ENCODE measurements around the gene GAK. TPM values are rescaled to one million over a fixed set of nuclear protein-coding genes. Genes with fewer than 3 reads are reported as not detected.

The GAK gene
- total RNA-seq, 4 donors from 2014 or later = 50.6 to 1,098 (median 104) TPM

DNA sequence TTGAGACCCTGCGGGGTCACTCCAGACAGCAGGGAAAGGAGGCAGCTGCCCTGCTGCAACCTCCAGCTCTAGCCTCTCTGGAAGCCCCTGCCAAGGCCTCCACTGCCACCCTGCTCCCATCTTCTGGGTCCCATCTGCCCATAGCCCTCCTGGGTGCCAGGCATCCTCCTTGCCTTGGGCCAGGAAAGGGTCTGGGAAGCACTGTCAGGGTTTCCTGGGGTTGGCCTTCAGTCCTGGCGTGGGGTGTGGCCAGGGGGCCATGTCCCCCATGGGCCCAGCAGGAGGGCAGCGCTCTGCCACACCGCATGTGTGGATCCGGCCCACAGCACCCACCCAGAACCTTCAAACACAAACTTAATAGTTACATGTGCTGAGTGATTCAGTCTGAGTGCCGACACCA is 102.8 kb downstream of the GAK start:
- Histone ChIP-seq H3K4me3 (no peak overlapping the region), H3K27ac (no peak overlapping the region), H3K4me1 (peaks cover 0 to 12% of the 10 kb centered on the region in 2 donors), H3K27me3 (peaks cover 17 to 19% of the 10 kb centered on the region in 2 donors), H3K9me3 (peaks cover 0 to 4% of the 10 kb centered on the region in 2 donors), H3K36me3 (no peaks in the 10 kb centered on the region)
- DNase-seq = no peak
- intact Hi-C loops (cut with DNase I; ENCODE audit: low total_unique reads) = no loop called here
- TF ChIP-seq, protein P1, sequence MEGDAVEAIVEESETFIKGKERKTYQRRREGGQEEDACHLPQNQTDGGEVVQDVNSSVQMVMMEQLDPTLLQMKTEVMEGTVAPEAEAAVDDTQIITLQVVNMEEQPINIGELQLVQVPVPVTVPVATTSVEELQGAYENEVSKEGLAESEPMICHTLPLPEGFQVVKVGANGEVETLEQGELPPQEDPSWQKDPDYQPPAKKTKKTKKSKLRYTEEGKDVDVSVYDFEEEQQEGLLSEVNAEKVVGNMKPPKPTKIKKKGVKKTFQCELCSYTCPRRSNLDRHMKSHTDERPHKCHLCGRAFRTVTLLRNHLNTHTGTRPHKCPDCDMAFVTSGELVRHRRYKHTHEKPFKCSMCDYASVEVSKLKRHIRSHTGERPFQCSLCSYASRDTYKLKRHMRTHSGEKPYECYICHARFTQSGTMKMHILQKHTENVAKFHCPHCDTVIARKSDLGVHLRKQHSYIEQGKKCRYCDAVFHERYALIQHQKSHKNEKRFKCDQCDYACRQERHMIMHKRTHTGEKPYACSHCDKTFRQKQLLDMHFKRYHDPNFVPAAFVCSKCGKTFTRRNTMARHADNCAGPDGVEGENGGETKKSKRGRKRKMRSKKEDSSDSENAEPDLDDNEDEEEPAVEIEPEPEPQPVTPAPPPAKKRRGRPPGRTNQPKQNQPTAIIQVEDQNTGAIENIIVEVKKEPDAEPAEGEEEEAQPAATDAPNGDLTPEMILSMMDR (IDR thresholded peaks at IDR 0.05) = no peak
- TF ChIP-seq POLR2A (IDR thresholded peaks at IDR 0.05) = no peak

DNA sequence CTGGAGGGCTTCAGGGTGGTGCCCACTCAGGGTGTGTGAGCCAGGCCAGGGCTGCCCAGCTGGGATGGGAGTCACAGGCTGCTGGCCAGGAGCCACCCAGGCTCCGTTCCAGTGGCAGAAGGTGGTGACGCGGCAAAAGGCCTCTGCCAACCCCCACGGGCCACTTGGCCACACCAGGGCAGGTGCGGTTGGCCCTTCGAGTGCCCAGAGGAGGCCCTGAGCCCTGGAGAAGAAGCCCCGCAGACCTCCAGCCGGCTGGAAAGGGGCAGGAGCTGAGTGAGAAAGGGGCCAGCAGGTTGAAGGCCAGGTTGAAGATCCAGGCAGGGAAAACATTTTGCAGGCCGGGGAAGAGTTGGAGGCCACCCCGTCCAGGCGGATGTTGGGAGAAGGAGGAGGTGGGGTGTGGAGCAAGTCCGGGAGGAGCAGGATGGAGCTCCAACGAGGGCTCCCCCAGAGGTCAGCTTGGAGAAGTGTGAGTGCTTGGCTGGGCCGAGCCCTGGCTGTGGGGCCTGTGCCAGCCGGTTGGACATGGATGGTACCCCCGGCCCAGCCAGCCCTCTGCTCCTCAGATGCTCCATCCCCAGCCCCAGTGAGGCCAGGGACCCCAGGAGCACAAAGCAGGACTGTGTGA is 103.4 kb downstream of the GAK start:
- Histone ChIP-seq H3K27ac (no peak overlapping the region), H3K4me1 (peaks cover 0 to 12% of the 10 kb centered on the region in 2 donors), H3K27me3 (peaks cover 17 to 24% of the 10 kb centered on the region in 2 donors), H3K4me3 (no peak overlapping the region), H3K9me3 (peaks cover 0 to 4% of the 10 kb centered on the region in 2 donors), H3K36me3 (no peaks in the 10 kb centered on the region)
- no peak for TF ChIP-seq POLR2A (IDR thresholded peaks at IDR 0.05)
- TF ChIP-seq, protein P1 (IDR thresholded peaks at IDR 0.05) = no peak
- DNase-seq = no peak
- intact Hi-C loops (cut with DNase I; ENCODE audit: low total_unique reads) = no loop called here

DNA sequence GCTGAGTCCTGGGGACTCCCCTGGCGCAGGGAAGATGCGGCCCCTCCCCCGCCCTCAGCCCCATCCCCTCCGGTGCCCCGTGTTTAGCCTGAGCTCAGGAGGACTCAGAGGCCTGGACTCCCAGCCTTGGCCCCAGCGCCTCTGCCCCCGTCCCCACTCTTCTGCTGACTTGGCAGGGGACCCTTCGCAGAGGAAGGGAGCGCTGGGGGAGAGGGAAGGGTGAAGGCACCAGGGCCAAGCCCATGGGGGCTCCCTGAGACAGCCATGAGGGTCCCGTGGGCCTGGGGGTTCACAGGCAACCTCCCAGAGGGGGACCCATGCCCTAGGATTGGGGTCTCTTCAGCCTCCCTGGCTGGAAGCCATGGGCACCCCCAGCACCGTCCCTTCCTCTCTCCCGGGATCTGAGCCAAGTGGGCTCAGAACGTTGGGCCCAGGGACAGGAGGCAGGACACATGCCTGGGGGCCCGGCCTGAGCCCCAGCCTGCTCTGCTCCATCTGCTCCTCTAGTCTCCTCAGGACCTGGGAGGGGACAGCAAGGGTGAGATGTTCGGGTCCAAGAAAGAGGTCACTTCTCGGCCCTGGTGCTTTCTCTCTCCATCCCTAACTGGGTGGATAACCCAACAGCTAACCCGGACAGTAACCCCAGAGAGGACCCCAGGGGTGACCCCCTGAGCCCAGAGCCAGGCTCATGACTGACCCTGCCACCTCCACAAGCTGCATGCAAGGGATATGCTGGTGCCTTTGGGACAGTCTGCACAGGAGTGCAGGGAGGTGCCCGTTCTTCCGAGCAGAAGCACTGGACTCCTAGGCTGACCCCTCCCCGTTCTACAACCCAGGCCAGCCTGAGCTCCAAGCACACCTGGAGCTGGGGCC is 104.7 kb downstream of the GAK start:
- no peak overlapping the region for H3K27ac ChIP-seq
- TF ChIP-seq POLR2A (IDR thresholded peaks at IDR 0.05) = no peak
- TF ChIP-seq, protein P1 (IDR thresholded peaks at IDR 0.05) = no peak
- peaks cover 0 to 12% of the 10 kb centered on the region in 2 donors for H3K4me1 ChIP-seq
- intact Hi-C loops (cut with DNase I; ENCODE audit: low total_unique reads) = no loop called here
- H3K27me3 ChIP-seq = peaks cover 17 to 25% of the 10 kb centered on the region in 2 donors
- no peak overlapping the region for H3K4me3 ChIP-seq
- DNase-seq = no peak
- peaks cover 0 to 4% of the 10 kb centered on the region in 2 donors for H3K9me3 ChIP-seq
- no peaks in the 10 kb centered on the region for H3K36me3 ChIP-seq

DNA sequence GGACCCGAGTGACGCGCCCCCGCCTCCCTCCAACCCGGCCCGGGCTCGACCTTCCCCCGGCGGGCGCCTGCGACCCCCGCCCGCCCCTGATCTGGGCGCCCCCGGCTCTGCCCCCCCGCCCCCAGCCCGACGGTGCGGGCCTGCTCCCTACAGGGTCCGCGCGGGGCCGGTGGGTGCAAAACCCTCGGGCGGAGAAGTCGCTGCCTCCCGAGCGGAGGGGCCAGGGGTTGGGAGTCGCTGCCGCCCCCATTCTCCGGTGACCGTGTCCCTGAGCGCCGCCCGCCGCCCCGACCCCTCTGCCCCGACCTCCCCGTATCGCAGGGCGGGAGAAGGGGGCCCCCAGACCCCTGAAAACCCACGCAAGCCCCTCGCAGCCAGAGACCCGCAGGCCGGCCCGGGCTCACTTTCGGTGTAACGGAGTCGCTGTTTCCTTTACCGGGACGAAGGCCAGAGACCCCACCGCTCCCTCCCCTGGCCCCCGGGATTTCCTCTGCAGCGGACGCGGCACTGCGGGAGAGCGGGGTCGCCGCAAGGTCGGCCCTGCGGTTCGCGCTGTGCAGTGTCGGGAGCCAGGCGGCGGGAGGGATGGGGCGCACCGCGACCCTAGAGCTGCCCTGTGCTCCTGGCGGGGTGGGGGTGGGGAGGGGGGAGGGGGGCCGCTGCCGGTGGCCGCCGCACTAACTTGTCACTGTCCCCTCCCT is 105.5 kb downstream of the GAK start:
- no peak for TF ChIP-seq POLR2A (IDR thresholded peaks at IDR 0.05)
- TF ChIP-seq, protein P1 (IDR thresholded peaks at IDR 0.05) = no peak
- no peaks in the 10 kb centered on the region for H3K36me3 ChIP-seq
- H3K9me3 ChIP-seq = no peaks in the 10 kb centered on the region
- no peak overlapping the region for H3K27ac ChIP-seq
- H3K27me3 ChIP-seq = peaks cover 17 to 25% of the 10 kb centered on the region in 2 donors
- DNase-seq = no peak
- H3K4me1 ChIP-seq = peaks cover 0 to 12% of the 10 kb centered on the region in 2 donors
- intact Hi-C loops (cut with DNase I; ENCODE audit: low total_unique reads) = no loop called here
- no peak overlapping the region for H3K4me3 ChIP-seq
